Stimulated activated memory B cell treated with anti-CD40 and anti-IgM and Interleukin-4, amounts not matched to agents 10 μg/mL and 1 μg/mL and 100 μg/mL, for 72 hours (primary cell): Measurements from ENCODE around the gene PIEZO2.

Experiments used
- ATAC-seq: fragments of 150-1000 bp; cut with Tn5 transposase; 2 replicates; pipeline ENCODE4 v1.10.0; 2021
- H3K27ac Mint-ChIP-seq: one replicate; pipeline ENCODE4 v1.8.0; 2022; ENCODE audit warnings: mild to moderate bottlenecking, mixed read lengths
- H3K27me3 Mint-ChIP-seq: one replicate; pipeline ENCODE4 v1.8.0; 2022; ENCODE audit warnings: mixed read lengths
- H3K36me3 Mint-ChIP-seq: one replicate; pipeline ENCODE4 v1.8.0; 2022; ENCODE audit warnings: mixed read lengths
- H3K4me1 Mint-ChIP-seq: one replicate; pipeline ENCODE4 v1.8.0; 2022; ENCODE audit warnings: mixed read lengths
- H3K4me3 Mint-ChIP-seq: one replicate; pipeline ENCODE4 v1.8.0; 2022; ENCODE audit warnings: mild to moderate bottlenecking, moderate library complexity, mixed read lengths
- H3K9me3 Mint-ChIP-seq: one replicate; pipeline ENCODE4 v1.8.0; 2022; ENCODE audit warnings: mixed read lengths

Gene PIEZO2

DNA sequence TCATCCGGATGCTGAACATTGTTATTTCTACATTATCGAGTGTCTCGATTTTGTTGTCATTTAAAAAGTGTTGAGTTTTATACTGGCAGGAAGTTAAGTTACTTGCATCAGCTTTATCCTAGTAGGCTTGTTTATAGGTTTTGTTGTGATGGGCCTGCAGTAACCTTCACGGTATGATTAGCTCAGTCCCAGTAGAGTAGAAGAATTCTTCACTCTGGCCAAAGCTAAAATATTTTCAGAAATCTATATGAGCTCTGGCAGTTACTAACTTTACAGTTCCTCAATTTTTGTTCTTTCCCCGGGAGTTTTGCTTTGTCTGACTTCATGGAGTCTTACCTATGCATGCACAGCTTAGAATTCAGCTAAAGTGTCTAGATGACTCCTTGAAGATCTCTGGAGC, 328.7 kb downstream of the PIEZO2 start:
- H3K27me3 Mint-ChIP-seq = peaks cover 10% of the 10 kb centered on the region
- H3K27ac Mint-ChIP-seq = no peak overlapping the region
- H3K4me3 Mint-ChIP-seq = no peak overlapping the region
- no peaks in the 10 kb centered on the region for H3K4me1 Mint-ChIP-seq
- ATAC-seq = no peak
- H3K36me3 Mint-ChIP-seq = no peaks in the 10 kb centered on the region
- H3K9me3 Mint-ChIP-seq = peaks cover 7% of the 10 kb centered on the region

DNA sequence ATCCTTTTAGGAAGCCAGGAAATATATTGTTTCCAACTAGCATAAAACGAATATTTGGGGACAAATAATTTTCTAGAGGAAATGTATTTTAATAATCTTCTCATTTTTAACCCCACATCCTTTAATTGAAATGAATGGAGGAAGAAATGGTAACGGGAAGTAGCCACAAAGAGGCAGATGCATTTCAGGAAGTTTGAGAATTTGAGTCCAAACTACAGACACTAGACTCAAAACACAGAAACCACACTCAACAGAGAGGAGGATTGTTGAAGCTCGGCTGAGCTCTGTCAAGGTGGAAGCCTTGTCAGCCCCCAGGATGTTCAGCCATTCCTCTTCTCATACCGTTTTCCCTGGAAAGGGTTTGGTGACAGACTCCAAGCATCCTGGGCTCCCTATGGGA, 335.0 kb downstream of the PIEZO2 start:
- no peak overlapping the region for H3K4me3 Mint-ChIP-seq
- ATAC-seq = no peak
- H3K4me1 Mint-ChIP-seq = no peaks in the 10 kb centered on the region

DNA sequence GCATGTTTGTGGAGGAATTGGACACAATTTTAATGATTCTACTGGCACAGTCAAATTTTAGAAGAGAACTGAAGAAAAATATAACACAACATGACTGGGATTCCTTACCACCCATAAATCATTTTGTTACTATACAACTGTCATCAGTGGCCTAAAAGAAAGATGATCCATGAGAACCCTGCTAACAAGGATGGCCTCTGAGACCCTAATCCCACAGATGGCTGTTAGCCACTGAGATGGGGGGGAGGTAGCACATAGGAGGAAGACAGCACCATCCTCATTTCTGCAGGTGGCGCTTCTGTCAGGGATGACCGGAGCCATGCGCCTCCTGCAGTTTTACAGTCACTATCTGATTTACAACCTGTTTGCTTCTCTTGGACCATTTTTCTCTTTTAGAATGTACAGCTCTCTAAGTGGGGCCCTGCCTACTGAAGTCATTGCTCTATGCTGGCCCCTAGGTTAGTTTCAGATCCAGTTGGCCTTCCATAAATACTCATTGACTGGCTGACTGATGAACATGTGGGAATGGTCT, 343.7 kb downstream of the PIEZO2 start:
- Mint-ChIP-seq H3K4me1 (no peaks in the 10 kb centered on the region), H3K36me3 (no peaks in the 10 kb centered on the region), H3K4me3 (no peak overlapping the region), H3K9me3 (no peaks in the 10 kb centered on the region), H3K27me3 (no peaks in the 10 kb centered on the region), H3K27ac (no peak overlapping the region)
- no peak for ATAC-seq

More for the DNA sequence above, 335.0 kb downstream of the PIEZO2 start:
- no peak overlapping the region for H3K27ac Mint-ChIP-seq
- no peaks in the 10 kb centered on the region for H3K9me3 Mint-ChIP-seq
- H3K27me3 Mint-ChIP-seq = no peaks in the 10 kb centered on the region
- H3K36me3 Mint-ChIP-seq = no peaks in the 10 kb centered on the region

GRCh38 chr18:10804126-10804525, 345.2 kb downstream of the PIEZO2 start:
- Mint-ChIP-seq H3K36me3 (no peaks in the 10 kb centered on the region), H3K27me3 (no peaks in the 10 kb centered on the region), H3K4me1 (no peaks in the 10 kb centered on the region), H3K4me3 (no peak overlapping the region), H3K27ac (no peak overlapping the region), H3K9me3 (no peaks in the 10 kb centered on the region)
- no peak for ATAC-seq

GRCh38 chr18:10798727-10799550, 350.4 kb downstream of the PIEZO2 start:
- Mint-ChIP-seq H3K4me3 (no peak overlapping the region), H3K27ac (no peak overlapping the region), H3K27me3 (peaks cover under 1% of the 10 kb centered on the region), H3K4me1 (no peaks in the 10 kb centered on the region), H3K36me3 (no peaks in the 10 kb centered on the region), H3K9me3 (no peaks in the 10 kb centered on the region)
- no peak for ATAC-seq

GRCh38 chr18:10797896-10798295, 351.5 kb downstream of the PIEZO2 start:
- Mint-ChIP-seq H3K4me1 (no peaks in the 10 kb centered on the region), H3K27ac (no peak overlapping the region)
- no peak for ATAC-seq

DNA sequence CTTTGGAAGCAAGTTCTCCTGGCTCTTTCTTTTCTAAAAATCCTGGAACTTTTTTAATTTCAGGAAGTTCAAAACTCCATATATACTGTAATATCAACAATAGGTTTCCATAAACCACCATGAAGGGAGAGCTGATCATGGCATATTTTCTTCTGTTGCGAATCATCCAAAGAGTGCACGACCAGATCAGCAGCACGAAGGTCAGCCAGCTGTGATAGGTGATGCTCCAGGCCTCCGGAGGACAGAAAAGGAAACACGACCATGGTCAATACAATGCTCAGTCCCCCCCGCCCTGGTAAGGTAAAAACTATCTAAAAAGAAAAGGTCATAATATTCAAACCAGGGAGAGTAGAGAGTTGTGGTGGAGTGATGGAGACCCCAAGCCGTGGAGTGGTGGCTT, 354.6 kb downstream of the PIEZO2 start:
- ATAC-seq = no peak
- Mint-ChIP-seq H3K9me3 (no peaks in the 10 kb centered on the region), H3K4me3 (no peak overlapping the region), H3K36me3 (no peaks in the 10 kb centered on the region), H3K27me3 (peaks cover 20% of the 10 kb centered on the region), H3K4me1 (no peaks in the 10 kb centered on the region), H3K27ac (no peak overlapping the region)

More at GRCh38 chr18:10797896-10798295, 351.5 kb downstream of the PIEZO2 start:
- H3K4me3 Mint-ChIP-seq = no peak overlapping the region
- no peaks in the 10 kb centered on the region for H3K36me3 Mint-ChIP-seq
- H3K9me3 Mint-ChIP-seq = no peaks in the 10 kb centered on the region
- H3K27me3 Mint-ChIP-seq = peaks cover 11% of the 10 kb centered on the region

DNA sequence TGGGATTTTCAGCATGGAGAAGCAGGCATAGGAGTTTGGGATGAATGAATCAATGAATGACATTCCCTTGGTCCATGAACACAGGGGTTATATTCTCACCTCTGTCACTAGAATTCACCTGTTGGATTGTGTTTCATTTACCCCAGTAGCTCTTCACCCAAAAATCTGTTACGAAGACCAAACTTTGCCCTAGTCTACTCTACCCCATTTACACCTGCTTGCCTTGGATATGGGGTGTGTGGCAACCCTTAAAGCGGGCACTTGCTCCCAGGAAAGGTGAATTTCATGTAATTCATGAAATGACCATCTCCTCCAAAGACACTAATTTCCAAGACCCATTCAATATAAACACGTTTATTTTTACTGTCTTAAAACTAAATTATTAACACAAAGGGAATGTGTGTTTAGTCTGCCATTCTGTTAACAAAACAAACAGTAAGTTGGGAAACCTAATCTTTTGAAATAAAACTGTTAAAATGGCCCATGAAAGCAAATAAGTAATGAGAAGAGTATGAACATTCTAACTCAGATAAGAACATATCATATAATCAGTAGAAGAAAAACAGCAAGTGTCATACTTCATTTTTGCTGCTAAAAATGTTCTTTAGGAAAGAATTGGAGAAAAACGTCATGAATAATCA, 355.5 kb downstream of the PIEZO2 start:
- H3K36me3 Mint-ChIP-seq = no peaks in the 10 kb centered on the region
- no peak for ATAC-seq
- no peaks in the 10 kb centered on the region for H3K4me1 Mint-ChIP-seq
- no peaks in the 10 kb centered on the region for H3K9me3 Mint-ChIP-seq
- peaks cover 20% of the 10 kb centered on the region for H3K27me3 Mint-ChIP-seq
- no peak overlapping the region for H3K27ac Mint-ChIP-seq
- no peak overlapping the region for H3K4me3 Mint-ChIP-seq

DNA sequence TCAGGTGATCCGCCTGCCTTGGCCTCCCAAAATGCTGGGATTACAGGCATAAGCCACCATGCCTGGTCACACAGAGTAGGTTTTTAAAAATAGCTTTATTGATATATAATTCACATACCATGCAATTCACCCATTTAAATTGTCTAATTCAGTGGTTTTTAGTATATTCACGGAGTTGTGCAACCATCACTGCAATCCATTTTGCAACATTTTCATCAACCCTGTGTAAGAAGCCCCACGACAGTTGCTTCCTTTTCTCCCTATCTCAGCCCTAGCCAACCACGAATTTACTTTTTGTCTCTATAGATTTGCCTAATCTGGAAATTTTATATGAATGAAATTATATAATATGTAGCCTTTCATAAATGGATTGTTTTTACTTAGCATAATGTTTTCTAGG, 357.2 kb downstream of the PIEZO2 start:
- Mint-ChIP-seq H3K4me1 (no peaks in the 10 kb centered on the region), H3K4me3 (no peak overlapping the region), H3K9me3 (no peaks in the 10 kb centered on the region), H3K36me3 (no peaks in the 10 kb centered on the region), H3K27me3 (peaks cover 20% of the 10 kb centered on the region), H3K27ac (no peak overlapping the region)
- ATAC-seq = no peak

- no peaks in the 10 kb centered on the region for H3K9me3 Mint-ChIP-seq
- no peaks in the 10 kb centered on the region for H3K4me1 Mint-ChIP-seq
- H3K36me3 Mint-ChIP-seq = no peaks in the 10 kb centered on the region
- no peak overlapping the region for H3K27ac Mint-ChIP-seq
- no peak overlapping the region for H3K4me3 Mint-ChIP-seq
- H3K27me3 Mint-ChIP-seq = peaks cover 20% of the 10 kb centered on the region
- ATAC-seq = no peak
Measured at GRCh38 chr18:10791169-10791831, 358.1 kb downstream of the PIEZO2 start.

DNA sequence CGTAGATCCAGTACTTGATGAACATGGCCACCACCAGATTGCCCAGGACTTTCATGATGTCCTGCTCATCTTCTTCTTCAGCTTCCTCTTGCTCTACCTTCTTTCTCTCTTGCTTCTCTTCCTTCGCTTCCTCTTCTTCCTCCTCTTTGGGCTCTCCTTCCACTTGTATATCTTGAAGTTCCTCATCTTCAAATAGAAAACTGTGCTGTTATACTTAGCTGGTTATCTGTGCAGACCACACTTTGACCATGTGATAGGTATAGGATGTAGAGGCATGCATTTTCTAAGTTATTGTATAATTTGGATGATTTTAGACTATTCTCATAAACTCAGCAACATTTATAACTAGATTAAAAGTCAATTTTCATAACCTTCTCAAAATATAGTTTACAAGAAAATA, 360.2 kb downstream of the PIEZO2 start:
- Mint-ChIP-seq H3K4me1 (no peaks in the 10 kb centered on the region), H3K9me3 (peaks cover 2% of the 10 kb centered on the region)
- no peak for ATAC-seq

DNA sequence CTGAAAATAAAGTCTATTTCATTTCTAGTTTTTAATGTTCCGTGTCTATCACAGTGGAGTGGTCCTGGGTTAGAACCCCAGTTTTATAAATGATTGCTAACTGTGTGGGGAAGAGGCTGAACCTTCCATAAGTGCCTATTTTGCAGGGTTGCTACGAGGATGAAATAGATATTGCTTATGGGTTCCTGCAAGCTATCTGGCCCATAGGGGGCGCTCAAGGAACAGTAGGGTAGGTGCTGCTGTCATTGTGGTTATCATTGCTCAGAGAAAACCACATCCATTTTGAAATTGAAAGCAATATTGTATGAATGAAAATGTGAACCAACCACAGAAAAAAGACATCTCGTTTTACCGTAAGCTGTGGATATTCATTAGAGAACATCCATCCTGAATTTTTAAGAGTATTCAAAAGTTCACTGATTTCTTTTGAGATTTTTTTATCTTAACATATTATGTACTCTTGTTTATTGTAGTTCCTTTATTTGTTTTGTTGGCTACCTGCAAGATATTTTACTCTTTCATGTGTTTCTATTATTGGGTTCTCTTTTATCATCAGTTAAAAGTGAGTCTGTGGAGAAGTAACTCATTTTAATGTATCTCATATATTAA, 362.0 kb downstream of the PIEZO2 start:
- no peaks in the 10 kb centered on the region for H3K4me1 Mint-ChIP-seq
- no peaks in the 10 kb centered on the region for H3K36me3 Mint-ChIP-seq
- no peak overlapping the region for H3K4me3 Mint-ChIP-seq
- peaks cover 2% of the 10 kb centered on the region for H3K9me3 Mint-ChIP-seq
- H3K27ac Mint-ChIP-seq = no peak overlapping the region
- ATAC-seq = peak; percentile 76
- H3K27me3 Mint-ChIP-seq = peaks cover 21% of the 10 kb centered on the region

More for the DNA sequence above, 360.2 kb downstream of the PIEZO2 start:
- Mint-ChIP-seq H3K4me3 (no peak overlapping the region), H3K27me3 (peaks cover 32% of the 10 kb centered on the region), H3K27ac (no peak overlapping the region), H3K36me3 (no peaks in the 10 kb centered on the region)

DNA sequence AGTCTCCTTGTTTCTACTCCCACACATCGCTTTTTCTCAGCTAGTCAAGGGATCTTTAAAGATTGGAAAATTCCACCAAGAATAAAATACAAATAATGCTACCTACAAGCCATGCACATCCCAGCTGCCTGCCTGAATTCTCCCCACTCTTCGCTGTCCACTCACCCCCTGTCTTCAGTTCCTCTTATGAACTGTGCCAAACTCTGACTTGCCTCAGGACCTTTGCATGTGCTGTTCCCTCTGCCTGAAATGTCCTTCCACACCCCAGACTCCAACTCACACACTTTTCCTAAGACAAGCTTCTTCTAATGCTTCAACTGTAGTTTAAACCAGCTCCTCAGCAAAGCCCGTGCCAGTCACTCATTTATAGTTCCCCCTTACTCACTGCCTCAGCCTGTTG, 363.6 kb downstream of the PIEZO2 start:
- Mint-ChIP-seq H3K27ac (no peak overlapping the region), H3K9me3 (peaks cover 2% of the 10 kb centered on the region), H3K4me1 (no peaks in the 10 kb centered on the region), H3K36me3 (no peaks in the 10 kb centered on the region), H3K27me3 (peaks cover 14% of the 10 kb centered on the region), H3K4me3 (no peak overlapping the region)
- no peak for ATAC-seq

DNA sequence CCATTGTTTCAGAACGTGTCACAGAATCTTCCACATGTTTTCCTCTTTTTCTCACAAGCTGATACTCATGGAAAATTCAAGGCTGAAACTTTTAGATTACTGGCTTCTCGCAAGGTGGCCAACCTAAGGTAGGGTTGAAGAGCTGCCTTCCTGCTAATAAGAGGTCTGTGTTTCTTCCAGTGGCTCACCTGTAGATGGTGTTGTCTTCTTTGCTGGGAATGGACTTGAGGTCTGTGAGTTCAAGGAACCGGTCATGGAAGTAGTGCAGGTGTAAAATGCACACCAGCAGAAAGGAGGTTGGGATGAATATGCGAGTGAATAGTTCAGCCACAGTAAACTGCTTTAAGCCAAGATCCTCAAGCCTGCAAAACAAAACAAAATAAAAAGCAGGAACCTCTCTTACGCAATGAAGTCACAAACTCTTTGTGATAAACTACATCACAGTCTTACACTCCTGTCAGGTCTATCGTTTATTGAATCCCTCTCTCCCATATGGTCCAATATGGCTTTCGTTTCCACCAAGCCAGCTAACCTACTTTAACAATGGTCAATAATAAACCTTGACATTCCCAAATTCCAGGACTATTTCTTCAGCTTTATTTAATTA, 364.7 kb downstream of the PIEZO2 start:
- H3K36me3 Mint-ChIP-seq = no peaks in the 10 kb centered on the region
- H3K4me3 Mint-ChIP-seq = no peak overlapping the region
- ATAC-seq = no peak
- H3K4me1 Mint-ChIP-seq = no peaks in the 10 kb centered on the region
- H3K9me3 Mint-ChIP-seq = peaks cover 2% of the 10 kb centered on the region
- peaks cover 20% of the 10 kb centered on the region for H3K27me3 Mint-ChIP-seq
- no peak overlapping the region for H3K27ac Mint-ChIP-seq

DNA sequence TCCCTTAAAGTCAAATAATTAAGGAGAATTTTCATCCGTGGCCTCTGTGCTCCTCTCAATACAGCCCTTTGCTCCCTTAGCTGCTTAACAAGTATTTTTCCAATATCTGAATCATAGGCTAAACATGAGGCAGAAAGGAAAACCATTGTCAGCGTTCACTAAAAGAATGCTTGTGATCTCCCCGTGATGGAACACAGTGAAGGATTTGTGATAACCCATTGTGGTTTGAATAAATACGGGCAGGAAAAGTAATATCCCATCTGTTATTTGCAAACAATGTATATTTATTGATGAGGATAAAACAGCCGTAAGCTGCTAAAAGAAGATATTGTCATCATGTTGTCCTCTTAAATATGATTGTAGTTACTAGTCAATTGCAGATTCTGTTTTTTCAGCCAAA, 365.4 kb downstream of the PIEZO2 start:
- Mint-ChIP-seq H3K27ac (no peak overlapping the region), H3K27me3 (peaks cover 25% of the 10 kb centered on the region), H3K4me3 (no peak overlapping the region), H3K4me1 (no peaks in the 10 kb centered on the region), H3K9me3 (peaks cover 2% of the 10 kb centered on the region), H3K36me3 (no peaks in the 10 kb centered on the region)
- no peak for ATAC-seq
